Endothelial cell (in vitro differentiated cells): ENCODE results near the gene PCDHGA10. TPM values are rescaled to one million over a fixed set of nuclear protein-coding genes. Genes with fewer than 3 reads are reported as not detected.

Source experiments
- DNase-seq: peaks from one replicate; pipeline ENCODE4 v3.0.0; 2021; ENCODE audit warnings: low spot score
- H3K27ac Mint-ChIP-seq: one replicate; pipeline ENCODE4 v1.8.0; 2021; ENCODE audit warnings: mixed read lengths, inconsistent platforms; ENCODE audit not compliant: unreplicated experiment
- H3K27me3 Mint-ChIP-seq: one replicate; pipeline ENCODE4 v1.8.0; 2021; ENCODE audit warnings: mild to moderate bottlenecking, moderate library complexity, mixed read lengths, inconsistent platforms; ENCODE audit not compliant: unreplicated experiment
- H3K36me3 Mint-ChIP-seq: one replicate; pipeline ENCODE4 v1.8.0; 2021; ENCODE audit warnings: mild to moderate bottlenecking, low read depth, mixed read lengths, inconsistent platforms; ENCODE audit not compliant: unreplicated experiment
- H3K4me1 Mint-ChIP-seq: one replicate; pipeline ENCODE4 v1.8.0; 2021; ENCODE audit warnings: mild to moderate bottlenecking, mixed read lengths, inconsistent platforms; ENCODE audit not compliant: unreplicated experiment
- H3K4me3 Mint-ChIP-seq: one replicate; pipeline ENCODE4 v1.8.0; 2021; ENCODE audit warnings: mild to moderate bottlenecking, mixed read lengths, inconsistent platforms; ENCODE audit not compliant: unreplicated experiment
- H3K9me3 Mint-ChIP-seq: one replicate; pipeline ENCODE4 v1.8.0; 2021; ENCODE audit warnings: mixed read lengths, inconsistent platforms; ENCODE audit not compliant: unreplicated experiment
- total RNA-seq: library from RNA; stranded (reverse); fragmentation: NEBNext Ultra II Directional; extraction: Animal tissue kit (Norgen Biotek cat#: 25700); gene quantifications from one replicate; pipeline ENCODE4 v1.2.1, GENCODE V29; 2021; ENCODE audit not compliant: unreplicated experiment
- TF ChIP-seq, protein P1 (sequence below): fragments of 200-600 bp; sonication (generic); IDR thresholded peaks from one replicate; pipeline ENCODE4 v1.5.0; 2021; ENCODE audit warnings: antibody characterized with exemption; ENCODE audit not compliant: unreplicated experiment

PCDHGA10 gene
- total RNA-seq, 1 donor from 2014 or later, result 43.0 TPM

DNA sequence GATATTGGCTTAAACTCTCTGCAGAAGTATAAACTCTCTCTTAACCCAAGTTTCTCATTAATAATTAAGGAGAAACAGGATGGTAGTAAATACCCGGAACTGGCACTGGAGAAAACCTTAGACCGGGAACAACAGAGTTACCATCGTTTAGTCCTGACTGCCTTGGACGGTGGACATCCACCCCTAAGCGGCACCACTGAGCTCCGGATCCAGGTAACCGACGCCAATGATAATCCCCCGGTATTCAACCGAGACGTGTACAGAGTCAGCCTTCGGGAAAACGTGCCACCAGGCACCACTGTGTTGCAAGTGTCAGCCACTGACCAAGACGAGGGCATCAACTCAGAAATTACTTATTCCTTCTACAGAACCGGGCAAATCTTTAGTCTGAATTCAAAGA, 14.2 kb upstream of the PCDHGA10 start:
- H3K27me3 Mint-ChIP-seq, result peaks cover 2% of the 10 kb centered on the region
- peaks cover 2% of the 10 kb centered on the region for H3K4me1 Mint-ChIP-seq
- H3K4me3 Mint-ChIP-seq, result peak overlapping the region; percentile 77
- H3K9me3 Mint-ChIP-seq, result peaks cover 34% of the 10 kb centered on the region
- DNase-seq, result no peak
- no peak overlapping the region for H3K27ac Mint-ChIP-seq
- peaks cover 48% of the 10 kb centered on the region for H3K36me3 Mint-ChIP-seq
- TF ChIP-seq, protein P1, sequence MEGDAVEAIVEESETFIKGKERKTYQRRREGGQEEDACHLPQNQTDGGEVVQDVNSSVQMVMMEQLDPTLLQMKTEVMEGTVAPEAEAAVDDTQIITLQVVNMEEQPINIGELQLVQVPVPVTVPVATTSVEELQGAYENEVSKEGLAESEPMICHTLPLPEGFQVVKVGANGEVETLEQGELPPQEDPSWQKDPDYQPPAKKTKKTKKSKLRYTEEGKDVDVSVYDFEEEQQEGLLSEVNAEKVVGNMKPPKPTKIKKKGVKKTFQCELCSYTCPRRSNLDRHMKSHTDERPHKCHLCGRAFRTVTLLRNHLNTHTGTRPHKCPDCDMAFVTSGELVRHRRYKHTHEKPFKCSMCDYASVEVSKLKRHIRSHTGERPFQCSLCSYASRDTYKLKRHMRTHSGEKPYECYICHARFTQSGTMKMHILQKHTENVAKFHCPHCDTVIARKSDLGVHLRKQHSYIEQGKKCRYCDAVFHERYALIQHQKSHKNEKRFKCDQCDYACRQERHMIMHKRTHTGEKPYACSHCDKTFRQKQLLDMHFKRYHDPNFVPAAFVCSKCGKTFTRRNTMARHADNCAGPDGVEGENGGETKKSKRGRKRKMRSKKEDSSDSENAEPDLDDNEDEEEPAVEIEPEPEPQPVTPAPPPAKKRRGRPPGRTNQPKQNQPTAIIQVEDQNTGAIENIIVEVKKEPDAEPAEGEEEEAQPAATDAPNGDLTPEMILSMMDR, result no peak

DNA sequence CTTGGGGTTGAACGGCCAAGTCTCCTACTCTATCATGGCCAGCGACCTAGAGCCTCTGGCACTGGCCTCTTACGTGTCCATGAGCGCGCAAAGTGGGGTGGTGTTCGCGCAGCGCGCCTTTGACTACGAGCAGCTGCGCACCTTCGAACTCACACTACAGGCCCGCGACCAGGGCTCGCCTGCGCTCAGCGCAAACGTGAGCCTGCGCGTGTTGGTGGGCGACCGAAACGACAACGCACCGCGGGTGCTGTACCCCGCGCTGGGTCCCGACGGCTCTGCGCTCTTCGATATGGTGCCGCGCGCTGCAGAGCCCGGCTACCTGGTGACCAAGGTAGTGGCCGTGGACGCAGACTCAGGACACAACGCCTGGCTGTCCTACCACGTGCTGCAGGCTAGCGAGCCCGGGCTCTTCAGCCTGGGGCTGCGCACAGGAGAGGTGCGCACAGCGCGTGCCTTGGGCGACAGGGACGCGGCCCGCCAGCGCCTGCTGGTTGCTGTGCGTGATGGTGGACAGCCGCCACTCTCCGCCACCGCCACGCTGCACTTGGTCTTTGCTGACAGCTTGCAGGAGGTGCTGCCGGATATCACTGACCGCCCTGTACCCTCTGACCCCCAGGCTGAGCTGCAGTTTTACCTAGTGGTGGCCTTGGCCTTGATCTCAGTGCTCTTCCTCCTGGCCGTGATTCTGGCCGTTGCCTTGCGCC, 13.1 kb upstream of the PCDHGA10 start:
- Mint-ChIP-seq H3K27ac (no peak overlapping the region), H3K27me3 (peaks cover 2% of the 10 kb centered on the region), H3K36me3 (peaks cover 48% of the 10 kb centered on the region), H3K4me3 (peak overlapping the region; percentile 88), H3K4me1 (peaks cover 2% of the 10 kb centered on the region), H3K9me3 (peaks cover 30% of the 10 kb centered on the region)
- TF ChIP-seq, protein P1, result no peak
- DNase-seq, result no peak

DNA sequence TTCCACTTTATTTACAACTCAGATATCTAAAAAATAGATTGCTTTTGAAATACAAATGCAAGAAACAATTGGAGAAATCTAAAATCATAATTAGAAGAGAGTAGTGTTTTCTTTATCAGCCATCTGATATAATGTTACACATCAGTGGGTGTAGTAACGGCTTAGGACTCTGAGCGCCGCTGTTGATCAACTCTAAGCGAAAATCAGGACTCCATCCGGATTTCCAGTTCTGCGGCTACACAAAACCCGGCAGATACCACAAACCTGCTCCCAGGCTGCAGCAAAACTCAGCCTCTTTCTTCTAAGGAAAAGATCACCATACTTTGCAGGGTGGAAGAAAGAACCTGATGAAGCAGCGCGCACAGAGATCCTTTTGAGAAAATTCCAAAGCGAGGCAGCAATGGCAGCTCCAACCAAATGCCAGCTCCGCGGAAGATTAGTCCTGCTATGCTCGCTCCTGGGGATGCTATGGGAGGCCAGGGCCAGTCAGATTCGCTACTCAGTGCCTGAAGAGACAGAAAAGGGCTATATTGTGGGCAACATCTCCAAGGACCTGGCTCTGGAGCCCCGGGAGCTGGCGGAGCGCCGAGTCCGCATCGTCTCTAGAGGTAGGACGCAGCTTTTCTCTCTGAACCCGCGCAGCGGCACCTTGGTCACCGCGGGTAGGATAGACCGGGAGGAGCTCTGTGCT, 10.1 kb upstream of the PCDHGA10 start, which contains the start of gene PCDHGA9:
TSS of gene PCDHGA9 (plus strand) at position 226 of the 691 bp plus-strand sequence. CDS start at position 401, 175 bp downstream.
- Mint-ChIP-seq H3K9me3 (peaks cover 19% of the 10 kb centered on the region), H3K4me1 (peaks cover 7% of the 10 kb centered on the region), H3K27me3 (peaks cover 2% of the 10 kb centered on the region), H3K4me3 (peak within 1 kb of the TSS; percentile 26), H3K36me3 (peaks cover 40% of the 10 kb centered on the region), H3K27ac (no peak within 1 kb of the TSS)
- TF ChIP-seq, protein P1, result no peak
- no peak for DNase-seq

DNA sequence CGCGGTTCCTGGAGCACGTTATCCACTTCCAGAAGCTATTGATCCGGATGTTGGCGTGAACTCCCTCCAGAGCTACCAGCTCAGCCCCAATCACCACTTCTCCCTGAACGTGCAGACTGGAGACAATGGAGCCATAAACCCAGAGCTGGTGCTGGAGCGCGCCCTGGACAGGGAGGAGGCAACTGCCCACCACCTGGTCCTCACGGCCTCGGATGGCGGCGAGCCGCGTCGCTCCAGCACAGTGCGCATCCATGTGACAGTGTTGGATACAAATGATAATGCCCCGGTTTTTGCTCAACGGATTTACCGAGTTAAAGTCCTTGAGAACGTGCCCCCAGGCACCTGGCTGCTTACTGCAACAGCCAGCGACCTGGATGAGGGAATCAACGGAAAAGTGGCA, 9.4 kb upstream of the PCDHGA10 start:
- DNase-seq, result no peak
- Mint-ChIP-seq H3K9me3 (peaks cover 19% of the 10 kb centered on the region), H3K36me3 (peaks cover 44% of the 10 kb centered on the region), H3K27me3 (peaks cover 2% of the 10 kb centered on the region), H3K4me3 (peak overlapping the region; percentile 26), H3K4me1 (peaks cover 8% of the 10 kb centered on the region), H3K27ac (no peak overlapping the region)
- TF ChIP-seq, protein P1, result no peak
